K562 (cell line): Measurements from ENCODE around the gene FUT2. TPM values are rescaled to one million over a fixed set of nuclear protein-coding genes. Genes with fewer than 3 reads are reported as not detected.
A peak's percentile ranks its signal among the peaks of the same experiment; 100 is the strongest.

Experiments
- CC2D1A ChIP-seq: fragments of 450-650 bp; IDR thresholded peaks from 2 replicates; pipeline ENCODE4 v1.6.1; 2017; ENCODE audit warnings: mild to moderate bottlenecking
- CREB1 ChIP-seq, 2 experiments: sonication (generic) in 1 of 2; formaldehyde crosslinking in 1 of 2; IDR thresholded peaks; 2 replicates each; pipeline versions ENCODE4 v1.6.1 to v1.8.0; 2012 to 2022; ENCODE audit warnings: inconsistent platforms in 1 of 2, mild to moderate bottlenecking in 1 of 2, missing genetic modification reagents in 1 of 2, moderate library complexity in 1 of 2
- CREM ChIP-seq: IDR thresholded peaks from 2 replicates; pipeline ENCODE4 v1.6.1; 2014; ENCODE audit warnings: antibody characterized with exemption, low read depth
- EHMT2 ChIP-seq: fragments of 450-650 bp; IDR thresholded peaks from 2 replicates; pipeline ENCODE4 v1.6.1; 2018; ENCODE audit warnings: antibody characterized with exemption
- ETV5 ChIP-seq: sonication (generic); formaldehyde crosslinking; IDR thresholded peaks from 2 replicates; pipeline ENCODE4 v1.4.0; 2020; ENCODE audit warnings: low read depth, mild to moderate bottlenecking, missing genetic modification reagents
- FOXJ2 ChIP-seq: fragments of 200-800 bp; sonication (Bioruptor generic); IDR thresholded peaks from 2 replicates; pipeline ENCODE4 v1.6.1; 2016; ENCODE audit warnings: missing genetic modification characterization, missing compliant biosample characterization
- HMG20A ChIP-seq: fragments of 450-650 bp; formaldehyde crosslinking; conservative IDR thresholded peaks from 2 replicates; pipeline ENCODE4 v1.4.0; 2020; ENCODE audit warnings: mild to moderate bottlenecking, mixed read lengths
- MECOM ChIP-seq: fragments of 250-450 bp; sonication (Bioruptor Pico); IDR thresholded peaks from 2 replicates; pipeline ENCODE4 v1.8.0; 2022; ENCODE audit warnings: inconsistent platforms
- MTA1 ChIP-seq: fragments of 450-650 bp; IDR thresholded peaks from 2 replicates; pipeline ENCODE4 v1.6.1; 2017; ENCODE audit warnings: borderline replicate concordance
- NCOA4 ChIP-seq: fragments of 450-650 bp; IDR thresholded peaks from 2 replicates; pipeline ENCODE4 v1.6.1; 2018; ENCODE audit warnings: mild to moderate bottlenecking; ENCODE audit not compliant: partially characterized antibody
- NR2F6 ChIP-seq: fragments of 450-650 bp; formaldehyde crosslinking; IDR thresholded peaks from 2 replicates; pipeline ENCODE4 v1.4.0; 2020; ENCODE audit warnings: mild to moderate bottlenecking
- POLR2A ChIP-seq: fragments of 450-650 bp; conservative IDR thresholded peaks from 2 replicates; pipeline ENCODE4 v1.6.1; 2016
- POU5F1 ChIP-seq: fragments of 150-350 bp; IDR thresholded peaks from 2 replicates; pipeline ENCODE4 v1.6.1; 2014; ENCODE audit warnings: borderline replicate concordance, low read length, low read depth, mild to moderate bottlenecking; ENCODE audit not compliant: partially characterized antibody
- TBL1XR1 ChIP-seq, 2 experiments: IDR thresholded peaks; 2 replicates each; pipeline ENCODE4 v1.6.1; 2012; ENCODE audit warnings: improper control_type of control experiment in 2 of 2, low read length in 2 of 2, mild to moderate bottlenecking in 1 of 2
- TCF15 ChIP-seq: fragments of 250-450 bp; sonication (Bioruptor Pico); IDR thresholded peaks from 2 replicates; pipeline ENCODE4 v1.8.0; 2022; ENCODE audit warnings: moderate library complexity, mild to moderate bottlenecking, inconsistent platforms
- TRIM24 ChIP-seq, 2 experiments: fragments of 450-650 bp; IDR thresholded peaks; 2 replicates each; pipeline ENCODE4 v1.6.1; 2016
- XRCC3 ChIP-seq: fragments of 450-650 bp; IDR thresholded peaks from 2 replicates; pipeline ENCODE4 v1.6.1; 2017; ENCODE audit warnings: mild to moderate bottlenecking, moderate library complexity
- YBX1 ChIP-seq: fragments of 450-650 bp; IDR thresholded peaks from 2 replicates; pipeline ENCODE4 v1.7.1; 2016; ENCODE audit warnings: mild to moderate bottlenecking
- ZBTB12 ChIP-seq: fragments of 250-450 bp; sonication (Bioruptor Pico); IDR thresholded peaks from 2 replicates; pipeline ENCODE4 v1.4.0; 2020
- ZBTB40 ChIP-seq, 2 experiments: fragments of 450-650 bp in 1 of 2; sonication (generic) in 1 of 2; formaldehyde crosslinking in 1 of 2; IDR thresholded peaks; 2 replicates each; pipeline versions ENCODE4 v1.7.1 to v1.9.0; 2016 to 2022; ENCODE audit warnings: inconsistent platforms in 1 of 2, mild to moderate bottlenecking in 1 of 2, missing genetic modification reagents in 1 of 2
- ZNF263 ChIP-seq: sonication (generic); formaldehyde crosslinking; IDR thresholded peaks from 2 replicates; pipeline ENCODE4 v1.8.0; 2022; ENCODE audit warnings: mild to moderate bottlenecking, missing genetic modification reagents, borderline replicate concordance
- ZSCAN29 ChIP-seq: fragments of 450-650 bp; IDR thresholded peaks from 2 replicates; pipeline ENCODE4 v1.6.1; 2017
- polyA plus RNA-seq, 8 experiments: library from polyadenylated mRNA; depleted of rRNA in 4 of 8; stranded (reverse) in 5 of 8; unstranded in 3 of 8; fragments of >200 nt; fragmentation: Nextera tagmentation in 2 of 8; fragmentation: Illumina TruSeq in 1 of 8; extraction: Ambion mirVana in 2 of 8; extraction: Trizol in 1 of 8; gene quantifications; 2 replicates each; pipeline versions ENCODE4 v1.2.1 to v1.2.3, GENCODE V29; 2011 to 2014; ENCODE audit warnings: inconsistent platforms in 1 of 8, missing spikeins in 1 of 8
- total RNA-seq, 7 experiments: library from RNA; depleted of rRNA in 6 of 7; stranded (reverse); fragments of >200 nt in 6 of 7; fragmentation: Illumina TruSeq in 2 of 7; extraction: Trizol in 2 of 7; gene quantifications; 2 replicates each; pipeline versions ENCODE4 v1.2.1 to v1.2.3, GENCODE V29; 2011 to 2021; ENCODE audit warnings: low replicate concordance in 1 of 7

The FUT2 gene
- total and polyA plus RNA-seq, 9 of the 15 experiments (the other 6 are each of a cell fraction or from before 2014, with no cell fraction given): 0.03 to 0.04 TPM; not detected in 7

- TF ChIP-seq XRCC3: no peak
- TF ChIP-seq NR2F6 (CRISPR knock-in tag): no peak
- TF ChIP-seq MECOM (CRISPR knock-in tag): no peak
- TF ChIP-seq FOXJ2 (tag): no peak
- TF ChIP-seq POLR2A: no peak
- TF ChIP-seq TRIM24 (IDR thresholded peaks at IDR 0.05): 0 out of 4 replicates have a peak, but pooled peaks of 1 of the 2 experiments have one; percentile 16
- TF ChIP-seq TCF15 (CRISPR knock-in tag): no peak
- no peak for TF ChIP-seq ETV5
- TF ChIP-seq EHMT2: no peak
- TF ChIP-seq MTA1: no peak
- peak; percentile 88 for TF ChIP-seq CREB1 (IDR thresholded peaks at IDR 0.05)
- TF ChIP-seq CREB1 (CRISPR knock-in tag; IDR thresholded peaks at IDR 0.05): peak; percentile 87
- TF ChIP-seq ZBTB12 (CRISPR knock-in tag): 0 out of 2 replicates have a peak, but pooled peaks have one; percentile 48
- peak; percentile 86 for TF ChIP-seq CREM
- no peak for TF ChIP-seq YBX1
- no peak for TF ChIP-seq ZNF263
- TF ChIP-seq ZSCAN29: no peak
- no peak for TF ChIP-seq POU5F1
- TF ChIP-seq HMG20A (CRISPR knock-in tag): no peak
- no peak for TF ChIP-seq CC2D1A
- no peak for TF ChIP-seq TBL1XR1 (IDR thresholded peaks at IDR 0.05; ENCODE audit: low read length in 2 of 2)
- no peak for TF ChIP-seq NCOA4
- TF ChIP-seq ZBTB40 (IDR thresholded peaks at IDR 0.05): peak; percentile 89
- TF ChIP-seq ZBTB40 (CRISPR knock-in tag; IDR thresholded peaks at IDR 0.05): no peak
These were observed 30.8 kb downstream of the FUT2 start (continued) for GRCh38 chr19:48726556-48726955.
